Measurements from ENCODE around the gene ITPRID1.

Gene ITPRID1

GRCh38 chr7:31688996-31689395 lies 175.1 kb downstream of the ITPRID1 start:
- no peak for DNase-seq
- Histone ChIP-seq H3K27ac (ENCODE audit: insufficient read depth in 1 of 2, low read depth in 1 of 2, low read length in 2 of 2, poor library complexity in 1 of 2, severe bottlenecking in 2 of 2) (no peak overlapping the region), H3K36me3 (ENCODE audit: control insufficient read depth in 4 of 4, insufficient read depth in 4 of 4, low read length in 3 of 4) (no peaks in the 10 kb centered on the region), H3K9me3 (ENCODE audit: control extremely low read depth in 1 of 5, control insufficient read depth in 4 of 5, insufficient read depth in 2 of 5, low read depth in 1 of 5, low read length in 4 of 5) (no peaks in the 10 kb centered on the region), H3K4me3 (ENCODE audit: control insufficient read depth in 1 of 7, extremely low read depth in 1 of 7, insufficient read depth in 4 of 7, low read depth in 2 of 7, low read length in 6 of 7) (no peak overlapping the region), H3K27me3 (replicated peaks in 2 of 5; ENCODE audit: control insufficient read depth in 4 of 5, insufficient read depth in 5 of 5, low read length in 4 of 5) (peaks cover 0 to 13% (median 0%) of the 10 kb centered on the region in 5 experiments), H3K4me1 (ENCODE audit: control extremely low read depth in 1 of 4, control insufficient read depth in 4 of 4, insufficient read depth in 4 of 4, low read length in 3 of 4) (no peaks in the 10 kb centered on the region)
- 50% methylated on average over 2 of the region's 2 CpGs for WGBS (ENCODE audit: insufficient coverage)
- ChIA-PET CTCF (interaction anchor here (1.2 kb wide), 1 partner anchor 11 kb away, joined by 3 read pairs; no protein-coding TSS in a partner anchor), POLR2A (no interaction called here)

GRCh38 chr7:31690935-31691334 lies 177.0 kb downstream of the ITPRID1 start:
- Histone ChIP-seq H3K4me3 (ENCODE audit: control insufficient read depth in 1 of 7, extremely low read depth in 1 of 7, insufficient read depth in 4 of 7, low read depth in 2 of 7, low read length in 6 of 7) (no peak overlapping the region), H3K36me3 (ENCODE audit: control insufficient read depth in 4 of 4, insufficient read depth in 4 of 4, low read length in 3 of 4) (no peaks in the 10 kb centered on the region), H3K9me3 (ENCODE audit: control extremely low read depth in 1 of 5, control insufficient read depth in 4 of 5, insufficient read depth in 2 of 5, low read depth in 1 of 5, low read length in 4 of 5) (no peaks in the 10 kb centered on the region), H3K27me3 (replicated peaks in 2 of 5; ENCODE audit: control insufficient read depth in 4 of 5, insufficient read depth in 5 of 5, low read length in 4 of 5) (peaks cover 0 to 13% (median 0%) of the 10 kb centered on the region in 5 experiments), H3K4me1 (ENCODE audit: control extremely low read depth in 1 of 4, control insufficient read depth in 4 of 4, insufficient read depth in 4 of 4, low read length in 3 of 4) (no peaks in the 10 kb centered on the region), H3K27ac (ENCODE audit: insufficient read depth in 1 of 2, low read depth in 1 of 2, low read length in 2 of 2, poor library complexity in 1 of 2, severe bottlenecking in 2 of 2) (no peak overlapping the region)
- DNase-seq: no peak
- ChIA-PET CTCF (no interaction called here), POLR2A (no interaction called here)
- WGBS (ENCODE audit: insufficient coverage): 71% methylated on average over 2 of the region's 2 CpGs

- H3K27ac ChIP-seq (ENCODE audit: insufficient read depth in 1 of 2, low read depth in 1 of 2, low read length in 2 of 2, poor library complexity in 1 of 2, severe bottlenecking in 2 of 2): no peak overlapping the region
- no peak for DNase-seq
- H3K4me1 ChIP-seq (ENCODE audit: control extremely low read depth in 1 of 4, control insufficient read depth in 4 of 4, insufficient read depth in 4 of 4, low read length in 3 of 4): no peaks in the 10 kb centered on the region
- H3K27me3 ChIP-seq (replicated peaks in 2 of 5; ENCODE audit: control insufficient read depth in 4 of 5, insufficient read depth in 5 of 5, low read length in 4 of 5): peaks cover 0 to 13% (median 0%) of the 10 kb centered on the region in 5 experiments
- ChIA-PET CTCF (no interaction called here), POLR2A (no interaction called here)
- no peak overlapping the region for H3K4me3 ChIP-seq (ENCODE audit: control insufficient read depth in 1 of 7, extremely low read depth in 1 of 7, insufficient read depth in 4 of 7, low read depth in 2 of 7, low read length in 6 of 7)
- no peaks in the 10 kb centered on the region for H3K36me3 ChIP-seq (ENCODE audit: control insufficient read depth in 4 of 4, insufficient read depth in 4 of 4, low read length in 3 of 4)
- H3K9me3 ChIP-seq (ENCODE audit: control extremely low read depth in 1 of 5, control insufficient read depth in 4 of 5, insufficient read depth in 2 of 5, low read depth in 1 of 5, low read length in 4 of 5): no peaks in the 10 kb centered on the region
- WGBS (ENCODE audit: insufficient coverage): 71% methylated on average over 4 of the region's 5 CpGs
Measured at GRCh38 chr7:31692451-31692850, 178.6 kb downstream of the ITPRID1 start.

GRCh38 chr7:31692871-31693270 lies 179.0 kb downstream of the ITPRID1 start:
- peaks cover 0 to 10% (median 0%) of the 10 kb centered on the region in 5 experiments for H3K27me3 ChIP-seq (replicated peaks in 2 of 5; ENCODE audit: control insufficient read depth in 4 of 5, insufficient read depth in 5 of 5, low read length in 4 of 5)
- ChIA-PET CTCF (no interaction called here), POLR2A (no interaction called here)
- no peaks in the 10 kb centered on the region for H3K4me1 ChIP-seq (ENCODE audit: control extremely low read depth in 1 of 4, control insufficient read depth in 4 of 4, insufficient read depth in 4 of 4, low read length in 3 of 4)
- no peak overlapping the region for H3K4me3 ChIP-seq (ENCODE audit: control insufficient read depth in 1 of 7, extremely low read depth in 1 of 7, insufficient read depth in 4 of 7, low read depth in 2 of 7, low read length in 6 of 7)
- H3K36me3 ChIP-seq (ENCODE audit: control insufficient read depth in 4 of 4, insufficient read depth in 4 of 4, low read length in 3 of 4): no peaks in the 10 kb centered on the region
- no peak overlapping the region for H3K27ac ChIP-seq (ENCODE audit: insufficient read depth in 1 of 2, low read depth in 1 of 2, low read length in 2 of 2, poor library complexity in 1 of 2, severe bottlenecking in 2 of 2)
- H3K9me3 ChIP-seq (ENCODE audit: control extremely low read depth in 1 of 5, control insufficient read depth in 4 of 5, insufficient read depth in 2 of 5, low read depth in 1 of 5, low read length in 4 of 5): no peaks in the 10 kb centered on the region
- DNase-seq: no peak
- 50% methylated on average over 2 of the region's 2 CpGs for WGBS (ENCODE audit: insufficient coverage)

- Histone ChIP-seq H3K4me3 (ENCODE audit: control insufficient read depth in 1 of 7, extremely low read depth in 1 of 7, insufficient read depth in 4 of 7, low read depth in 2 of 7, low read length in 6 of 7) (no peak overlapping the region), H3K27ac (ENCODE audit: insufficient read depth in 1 of 2, low read depth in 1 of 2, low read length in 2 of 2, poor library complexity in 1 of 2, severe bottlenecking in 2 of 2) (no peak overlapping the region), H3K36me3 (ENCODE audit: control insufficient read depth in 4 of 4, insufficient read depth in 4 of 4, low read length in 3 of 4) (no peaks in the 10 kb centered on the region), H3K9me3 (ENCODE audit: control extremely low read depth in 1 of 5, control insufficient read depth in 4 of 5, insufficient read depth in 2 of 5, low read depth in 1 of 5, low read length in 4 of 5) (no peaks in the 10 kb centered on the region), H3K4me1 (ENCODE audit: control extremely low read depth in 1 of 4, control insufficient read depth in 4 of 4, insufficient read depth in 4 of 4, low read length in 3 of 4) (no peaks in the 10 kb centered on the region), H3K27me3 (replicated peaks in 2 of 5; ENCODE audit: control insufficient read depth in 4 of 5, insufficient read depth in 5 of 5, low read length in 4 of 5) (peaks cover 0 to 8% (median 0%) of the 10 kb centered on the region in 5 experiments)
- DNase-seq: no peak
- POLR2A ChIA-PET: no interaction called here
- 94% methylated on average over 6 of the region's 6 CpGs for WGBS (ENCODE audit: insufficient coverage)
- CTCF ChIA-PET: no interaction called here
Measured at GRCh38 chr7:31695859-31696614, 182.1 kb downstream of the ITPRID1 start.

GRCh38 chr7:31699050-31699449 lies 185.2 kb downstream of the ITPRID1 start:
- Histone ChIP-seq H3K36me3 (ENCODE audit: control insufficient read depth in 4 of 4, insufficient read depth in 4 of 4, low read length in 3 of 4) (no peaks in the 10 kb centered on the region), H3K4me3 (ENCODE audit: control insufficient read depth in 1 of 7, extremely low read depth in 1 of 7, insufficient read depth in 4 of 7, low read depth in 2 of 7, low read length in 6 of 7) (no peak overlapping the region), H3K27me3 (replicated peaks in 2 of 5; ENCODE audit: control insufficient read depth in 4 of 5, insufficient read depth in 5 of 5, low read length in 4 of 5) (peaks cover 0 to 8% (median 0%) of the 10 kb centered on the region in 5 experiments), H3K9me3 (ENCODE audit: control extremely low read depth in 1 of 5, control insufficient read depth in 4 of 5, insufficient read depth in 2 of 5, low read depth in 1 of 5, low read length in 4 of 5) (no peaks in the 10 kb centered on the region), H3K27ac (ENCODE audit: insufficient read depth in 1 of 2, low read depth in 1 of 2, low read length in 2 of 2, poor library complexity in 1 of 2, severe bottlenecking in 2 of 2) (no peak overlapping the region), H3K4me1 (ENCODE audit: control extremely low read depth in 1 of 4, control insufficient read depth in 4 of 4, insufficient read depth in 4 of 4, low read length in 3 of 4) (no peaks in the 10 kb centered on the region)
- ChIA-PET CTCF (no interaction called here), POLR2A (no interaction called here)
- peak in 1 of 3 donors; percentile 32 for DNase-seq
- 27% methylated on average over 2 of the region's 2 CpGs for WGBS (ENCODE audit: insufficient coverage)

GRCh38 chr7:31702354-31702753 lies 188.5 kb downstream of the ITPRID1 start:
- CTCF ChIA-PET: no interaction called here
- no peak for DNase-seq
- no peak overlapping the region for H3K4me3 ChIP-seq (ENCODE audit: control insufficient read depth in 1 of 7, extremely low read depth in 1 of 7, insufficient read depth in 4 of 7, low read depth in 2 of 7, low read length in 6 of 7)

More at GRCh38 chr7:31702354-31702753, 188.5 kb downstream of the ITPRID1 start:
- Histone ChIP-seq H3K36me3 (ENCODE audit: control insufficient read depth in 4 of 4, insufficient read depth in 4 of 4, low read length in 3 of 4) (no peaks in the 10 kb centered on the region), H3K27ac (ENCODE audit: insufficient read depth in 1 of 2, low read depth in 1 of 2, low read length in 2 of 2, poor library complexity in 1 of 2, severe bottlenecking in 2 of 2) (no peak overlapping the region), H3K27me3 (replicated peaks in 2 of 5; ENCODE audit: control insufficient read depth in 4 of 5, insufficient read depth in 5 of 5, low read length in 4 of 5) (peaks cover 0 to 2% (median 0%) of the 10 kb centered on the region in 5 experiments), H3K9me3 (ENCODE audit: control extremely low read depth in 1 of 5, control insufficient read depth in 4 of 5, insufficient read depth in 2 of 5, low read depth in 1 of 5, low read length in 4 of 5) (peaks cover 0 to 2% (median 0%) of the 10 kb centered on the region in 5 experiments), H3K4me1 (ENCODE audit: control extremely low read depth in 1 of 4, control insufficient read depth in 4 of 4, insufficient read depth in 4 of 4, low read length in 3 of 4) (no peaks in the 10 kb centered on the region)
- 100% methylated on average over 2 of the region's 3 CpGs for WGBS (ENCODE audit: insufficient coverage)
- POLR2A ChIA-PET: no interaction called here

Measured in common myeloid progenitor, CD34-positive (primary cell).